GM12892 (cell line): ENCODE data around the gene GALNT18.

Experiments
- POLR2AphosphoS5 ChIP-seq: IDR thresholded peaks from 2 replicates; pipeline ENCODE4 v1.6.1; 2011; ENCODE audit warnings: low read depth, low read length, control low read depth
- TAF1 ChIP-seq: IDR thresholded peaks from 2 replicates; pipeline ENCODE4 v1.6.1; 2011; ENCODE audit warnings: low read depth, mild to moderate bottlenecking, control low read depth, low read length, borderline replicate concordance

DNA sequence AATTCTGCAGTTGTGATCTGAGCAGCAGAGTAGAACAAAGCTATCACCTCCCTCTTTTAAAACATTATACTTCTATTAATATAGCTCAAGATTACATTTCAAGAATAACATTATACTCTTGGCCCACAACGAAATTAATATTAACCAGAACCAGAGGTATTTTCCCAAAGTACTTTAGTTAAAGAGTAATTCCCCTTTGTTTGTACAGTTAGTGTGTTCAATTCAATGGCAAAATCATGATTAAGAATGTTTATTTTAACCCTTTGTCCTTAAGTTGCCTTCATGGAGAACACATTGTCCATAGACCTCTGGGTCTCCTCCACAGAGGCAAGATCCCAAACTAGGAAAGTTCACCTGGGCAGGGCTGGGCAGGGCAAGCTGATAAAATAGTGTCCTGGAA is 180.7 kb downstream of the GALNT18 start:
- TF ChIP-seq TAF1 (no peak), POLR2AphosphoS5 (no peak)
